ENCODE data around the gene GRIN2A. TPM values are rescaled to one million over a fixed set of nuclear protein-coding genes. Genes with fewer than 3 reads are reported as not detected.

GRIN2A gene
- total and polyA plus RNA-seq, 3 donors from 2014 or later = 7.0 to 20.3 (median 10.4) TPM

GRCh38 chr16:9911231-9911630, 271.0 kb downstream of the GRIN2A start:
- 83 to 86% methylated on average over 4 of the region's 4 CpGs for WGBS, 2 donors
- Histone ChIP-seq H3K27me3 (no peaks in the 10 kb centered on the region), H3K36me3 (ENCODE audit: low read depth, missing control alignments) (no peaks in the 10 kb centered on the region), H3K9me3 (no peaks in the 10 kb centered on the region), H3K4me3 (no peak overlapping the region), H3K27ac (no peak overlapping the region), H3K4me1 (peaks cover 9% of the 10 kb centered on the region)
- DNase-seq = no peak
- TF ChIP-seq CTCF (IDR thresholded peaks at IDR 0.05) (no peak), POLR2A (IDR thresholded peaks at IDR 0.05) (no peak)
- intact Hi-C loops (cut with DNase I; ENCODE audit: low total_unique reads) = no loop called here

- intact Hi-C loops (cut with DNase I; ENCODE audit: low total_unique reads) = no loop called here
- Histone ChIP-seq H3K4me1 (peaks cover 9% of the 10 kb centered on the region), H3K4me3 (no peak overlapping the region), H3K9me3 (no peaks in the 10 kb centered on the region), H3K27me3 (no peaks in the 10 kb centered on the region), H3K36me3 (ENCODE audit: low read depth, missing control alignments) (no peaks in the 10 kb centered on the region), H3K27ac (no peak overlapping the region)
- no peak for DNase-seq
- 81 to 83% methylated on average over 2 of the region's 2 CpGs for WGBS, 2 donors
- TF ChIP-seq CTCF (IDR thresholded peaks at IDR 0.05) (no peak), POLR2A (IDR thresholded peaks at IDR 0.05) (no peak)
These were observed 273.0 kb downstream of the GRIN2A start for GRCh38 chr16:9909072-9909825.

- Histone ChIP-seq H3K9me3 (no peaks in the 10 kb centered on the region), H3K27ac (peak overlapping the region in 1 of 2 donors; percentile 20), H3K4me1 (peaks cover 9% of the 10 kb centered on the region), H3K27me3 (no peaks in the 10 kb centered on the region), H3K36me3 (ENCODE audit: low read depth, missing control alignments) (no peaks in the 10 kb centered on the region), H3K4me3 (no peak overlapping the region)
- TF ChIP-seq CTCF (IDR thresholded peaks at IDR 0.05) (no peak), POLR2A (IDR thresholded peaks at IDR 0.05) (no peak)
- WGBS, 2 donors = 22 to 25% methylated on average over 5 of the region's 5 CpGs
- peak; percentile 88 for DNase-seq
- intact Hi-C loops (cut with DNase I; ENCODE audit: low total_unique reads) = no loop called here
These were observed 273.6 kb downstream of the GRIN2A start for GRCh38 chr16:9908613-9909012.

GRCh38 chr16:9907752-9908151, 274.5 kb downstream of the GRIN2A start:
- Histone ChIP-seq H3K27ac (no peak overlapping the region), H3K4me3 (no peak overlapping the region), H3K4me1 (peaks cover 9% of the 10 kb centered on the region), H3K9me3 (no peaks in the 10 kb centered on the region), H3K27me3 (no peaks in the 10 kb centered on the region), H3K36me3 (ENCODE audit: low read depth, missing control alignments) (no peaks in the 10 kb centered on the region)
- intact Hi-C loops (cut with DNase I; ENCODE audit: low total_unique reads) = no loop called here
- WGBS, 2 donors = 71 to 73% methylated on average over 8 of the region's 8 CpGs
- no peak for DNase-seq
- TF ChIP-seq POLR2A (IDR thresholded peaks at IDR 0.05) (no peak), CTCF (IDR thresholded peaks at IDR 0.05) (no peak)

GRCh38 chr16:9906218-9906617, 276.0 kb downstream of the GRIN2A start:
- intact Hi-C loops (cut with DNase I; ENCODE audit: low total_unique reads) = no loop called here
- WGBS, 2 donors = 81 to 83% methylated on average over 3 of the region's 3 CpGs
- Histone ChIP-seq H3K27ac (no peak overlapping the region), H3K36me3 (ENCODE audit: low read depth, missing control alignments) (no peaks in the 10 kb centered on the region), H3K27me3 (no peaks in the 10 kb centered on the region), H3K4me3 (no peak overlapping the region), H3K9me3 (no peaks in the 10 kb centered on the region), H3K4me1 (peaks cover 9% of the 10 kb centered on the region)
- TF ChIP-seq CTCF (IDR thresholded peaks at IDR 0.05) (no peak), POLR2A (IDR thresholded peaks at IDR 0.05) (no peak)
- DNase-seq = no peak
